Panc1 (cell line): ENCODE measurements around the gene ISCA2.

Source experiments
- POLR2AphosphoS5 ChIP-seq: IDR thresholded peaks from 2 replicates; pipeline ENCODE4 v1.6.1; 2012; ENCODE audit warnings: mild to moderate bottlenecking, low read depth, low read length, moderate library complexity
- REST ChIP-seq, 2 experiments: IDR thresholded peaks; 2 replicates each; pipeline ENCODE4 v1.6.1; 2011 to 2012; ENCODE audit warnings: low read depth in 2 of 2, control low read depth in 1 of 2, low read length in 1 of 2, mild to moderate bottlenecking in 1 of 2, moderate library complexity in 1 of 2; ENCODE audit not compliant: insufficient read depth in 1 of 2
- TCF7L2 ChIP-seq: IDR thresholded peaks from 2 replicates; pipeline ENCODE4 v1.6.1; 2011; ENCODE audit warnings: mild to moderate bottlenecking, low read depth, low read length, inconsistent platforms
- TF ChIP-seq, protein P1 (sequence below): fragments of 450-650 bp; IDR thresholded peaks from 2 replicates; pipeline ENCODE4 v1.5.1; 2017; ENCODE audit warnings: mild to moderate bottlenecking

GRCh38 chr14:74474376-74474775 is 19.2 kb upstream of the ISCA2 start:
- TF ChIP-seq, protein P1, sequence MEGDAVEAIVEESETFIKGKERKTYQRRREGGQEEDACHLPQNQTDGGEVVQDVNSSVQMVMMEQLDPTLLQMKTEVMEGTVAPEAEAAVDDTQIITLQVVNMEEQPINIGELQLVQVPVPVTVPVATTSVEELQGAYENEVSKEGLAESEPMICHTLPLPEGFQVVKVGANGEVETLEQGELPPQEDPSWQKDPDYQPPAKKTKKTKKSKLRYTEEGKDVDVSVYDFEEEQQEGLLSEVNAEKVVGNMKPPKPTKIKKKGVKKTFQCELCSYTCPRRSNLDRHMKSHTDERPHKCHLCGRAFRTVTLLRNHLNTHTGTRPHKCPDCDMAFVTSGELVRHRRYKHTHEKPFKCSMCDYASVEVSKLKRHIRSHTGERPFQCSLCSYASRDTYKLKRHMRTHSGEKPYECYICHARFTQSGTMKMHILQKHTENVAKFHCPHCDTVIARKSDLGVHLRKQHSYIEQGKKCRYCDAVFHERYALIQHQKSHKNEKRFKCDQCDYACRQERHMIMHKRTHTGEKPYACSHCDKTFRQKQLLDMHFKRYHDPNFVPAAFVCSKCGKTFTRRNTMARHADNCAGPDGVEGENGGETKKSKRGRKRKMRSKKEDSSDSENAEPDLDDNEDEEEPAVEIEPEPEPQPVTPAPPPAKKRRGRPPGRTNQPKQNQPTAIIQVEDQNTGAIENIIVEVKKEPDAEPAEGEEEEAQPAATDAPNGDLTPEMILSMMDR: no peak
- no peak for TF ChIP-seq POLR2AphosphoS5
- TF ChIP-seq TCF7L2: no peak
- TF ChIP-seq REST (IDR thresholded peaks at IDR 0.05; ENCODE audit: insufficient read depth in 1 of 2, low read depth in 2 of 2, low read length in 1 of 2): no peak
